H9 (cell line): ENCODE data around the gene PIGL. TPM values are rescaled to one million over a fixed set of nuclear protein-coding genes. Genes with fewer than 3 reads are reported as not detected.

Experiments used
- DNase-seq: peaks from one replicate; pipeline ENCODE4 v3.0.0-alpha.2; 2017
- H2AFZ ChIP-seq: one replicate; pipeline ENCODE4 v1.6.1; 2013; ENCODE audit warnings: mild to moderate bottlenecking, low read length, control low read depth, moderate library complexity
- H2AK5ac ChIP-seq: 2 replicates; pipeline ENCODE4 v1.6.1; 2013; ENCODE audit warnings: low read length, control low read depth, mixed read lengths; ENCODE audit not compliant: insufficient read length
- H2BK120ac ChIP-seq: one replicate; pipeline ENCODE4 v1.6.1; 2013; ENCODE audit warnings: low read depth, mild to moderate bottlenecking, low read length, control low read depth, inconsistent platforms; ENCODE audit not compliant: poor library complexity, severe bottlenecking
- H2BK12ac ChIP-seq: 2 replicates; pipeline ENCODE4 v1.6.1; 2013; ENCODE audit warnings: low read length, control low read depth, mixed read lengths, low read depth; ENCODE audit not compliant: insufficient read length
- H2BK15ac ChIP-seq: 2 replicates; pipeline ENCODE4 v1.6.1; 2013; ENCODE audit warnings: low read depth, low read length, control low read depth
- H2BK20ac ChIP-seq: one replicate; pipeline ENCODE4 v1.6.1; 2013; ENCODE audit warnings: low read depth, mild to moderate bottlenecking, low read length, control low read depth, inconsistent platforms; ENCODE audit not compliant: poor library complexity, severe bottlenecking
- H2BK5ac ChIP-seq: 2 replicates; pipeline ENCODE4 v1.6.1; 2013; ENCODE audit warnings: low read length, control low read depth, mixed read lengths; ENCODE audit not compliant: insufficient read length
- H3K14ac ChIP-seq: 2 replicates; pipeline ENCODE4 v1.6.1; 2013; ENCODE audit warnings: low read length, control low read depth; ENCODE audit not compliant: insufficient read depth
- H3K18ac ChIP-seq: 2 replicates; pipeline ENCODE4 v1.6.1; 2013; ENCODE audit warnings: low read depth, mild to moderate bottlenecking, mixed read lengths, low read length, control low read depth; ENCODE audit not compliant: insufficient read length
- H3K23ac ChIP-seq: 2 replicates; pipeline ENCODE4 v1.6.1; 2013; ENCODE audit warnings: low read length, control low read depth, mixed read lengths, low read depth; ENCODE audit not compliant: insufficient read length
- H3K23me2 ChIP-seq: 2 replicates; pipeline ENCODE4 v1.6.1; 2013; ENCODE audit warnings: low read depth, mild to moderate bottlenecking, mixed read lengths, low read length, control low read depth; ENCODE audit not compliant: insufficient read length, poor library complexity, severe bottlenecking
- H3K27ac ChIP-seq: 2 replicates; pipeline ENCODE4 v1.5.1; 2013; ENCODE audit warnings: low read length, control low read depth, mixed read lengths, low read depth; ENCODE audit not compliant: insufficient read length
- H3K27me3 ChIP-seq: 2 replicates; pipeline ENCODE4 v1.6.1; 2013; ENCODE audit warnings: low read length, control low read depth, inconsistent platforms; ENCODE audit not compliant: insufficient read depth
- H3K4ac ChIP-seq: 2 replicates; pipeline ENCODE4 v1.6.1; 2013; ENCODE audit warnings: low read depth, mild to moderate bottlenecking, control low read depth, inconsistent platforms, low read length, moderate library complexity
- H3K4me1 ChIP-seq: 2 replicates; pipeline ENCODE4 v1.6.1; 2013; ENCODE audit warnings: low read length, control low read depth, inconsistent platforms; ENCODE audit not compliant: insufficient read depth
- H3K4me2 ChIP-seq: 2 replicates; pipeline ENCODE4 v1.6.1; 2013; ENCODE audit warnings: low read length, control low read depth, mixed read lengths; ENCODE audit not compliant: insufficient read length, insufficient read depth
- H3K56ac ChIP-seq: 2 replicates; pipeline ENCODE4 v1.6.1; 2013; ENCODE audit warnings: low read depth, mild to moderate bottlenecking, mixed read lengths, low read length, control low read depth; ENCODE audit not compliant: insufficient read length
- H3K79me1 ChIP-seq: 2 replicates; pipeline ENCODE4 v1.6.1; 2013; ENCODE audit warnings: low read depth, mild to moderate bottlenecking, moderate library complexity, low read length, control low read depth, inconsistent platforms; ENCODE audit not compliant: insufficient read depth, poor library complexity, severe bottlenecking
- H3K79me2 ChIP-seq: 2 replicates; pipeline ENCODE4 v1.6.1; 2013; ENCODE audit warnings: low read length, control low read depth, inconsistent platforms; ENCODE audit not compliant: insufficient read depth
- H3K9ac ChIP-seq: 2 replicates; pipeline ENCODE4 v1.6.1; 2013; ENCODE audit warnings: low read length, control low read depth, mixed read lengths; ENCODE audit not compliant: insufficient read length; ENCODE audit errors: extremely low read depth
- H3K9me3 ChIP-seq: one replicate; pipeline ENCODE4 v1.6.1; 2013; ENCODE audit warnings: low read depth, low read length, inconsistent platforms; ENCODE audit not compliant: control insufficient read depth
- H3T11ph ChIP-seq: one replicate; pipeline ENCODE4 v1.6.1; 2013; ENCODE audit warnings: mild to moderate bottlenecking, low read length, control low read depth, inconsistent platforms
- H4K20me1 ChIP-seq: one replicate; pipeline ENCODE4 v1.6.1; 2013; ENCODE audit not compliant: control insufficient read depth, insufficient read length, insufficient read depth
- H4K5ac ChIP-seq: 2 replicates; pipeline ENCODE4 v1.6.1; 2013; ENCODE audit warnings: low read depth, mild to moderate bottlenecking, mixed read lengths, low read length, control low read depth; ENCODE audit not compliant: insufficient read length
- H4K8ac ChIP-seq: replicated peaks from 2 replicates; pipeline ENCODE4 v1.6.1; 2013; ENCODE audit warnings: low read length, control low read depth, mixed read lengths, low read depth; ENCODE audit not compliant: insufficient read length
- H4K91ac ChIP-seq: 2 replicates; pipeline ENCODE4 v1.6.1; 2013; ENCODE audit warnings: low read depth, mild to moderate bottlenecking, moderate library complexity, mixed read lengths, low read length, control low read depth; ENCODE audit not compliant: insufficient read length
- H3K27ac Mint-ChIP-seq, 3 experiments: 2 replicates in 2 of 3; 3 replicates in 1 of 3; pipeline ENCODE4 v1.8.0; 2020 to 2021; ENCODE audit warnings: mixed read lengths in 3 of 3, mild to moderate bottlenecking in 1 of 3, moderate library complexity in 1 of 3
- H3K27me3 Mint-ChIP-seq: 2 replicates; pipeline ENCODE4 v1.8.0; 2021; ENCODE audit warnings: low read depth, mild to moderate bottlenecking, moderate library complexity, mixed read lengths
- H3K36me3 Mint-ChIP-seq, 3 experiments: 2 replicates in 2 of 3; 3 replicates in 1 of 3; pipeline ENCODE4 v1.8.0; 2020 to 2021; ENCODE audit warnings: low read depth in 3 of 3, mixed read lengths in 3 of 3; ENCODE audit not compliant: insufficient read depth in 1 of 3
- H3K4me1 Mint-ChIP-seq, 2 experiments: 2 replicates each; pipeline ENCODE4 v1.8.0; 2020; ENCODE audit warnings: mixed read lengths in 2 of 2
- H3K4me3 Mint-ChIP-seq, 2 experiments: 2 replicates in 1 of 2; 3 replicates in 1 of 2; pipeline ENCODE4 v1.8.0; 2020 to 2021; ENCODE audit warnings: mild to moderate bottlenecking in 2 of 2, mixed read lengths in 2 of 2, moderate library complexity in 1 of 2
- H3K9me3 Mint-ChIP-seq, 2 experiments: 2 replicates in 1 of 2; 3 replicates in 1 of 2; pipeline ENCODE4 v1.8.0; 2020; ENCODE audit warnings: mild to moderate bottlenecking in 2 of 2, mixed read lengths in 2 of 2, moderate library complexity in 1 of 2
- WGBS: extraction: QIAGEN DNeasy Blood & Tissue Kit; methylation state at CpG from one replicate; pipeline ENCODE4 v1.1.7; 2013; ENCODE audit warnings: missing lambda C conversion rate, low lambda C conversion rate, mixed read lengths; ENCODE audit not compliant: insufficient read length; ENCODE audit errors: extremely low coverage; 5-methylcytosine and 5-hydroxymethylcytosine counted together
- total RNA-seq: library from RNA; stranded (reverse); gene quantifications from 2 replicates; pipeline ENCODE4 v1.2.1, GENCODE V29; 2021
- TF ChIP-seq, protein P1 (sequence below): fragments of 200-600 bp; sonication (generic); conservative IDR thresholded peaks from 3 replicates; pipeline ENCODE4 v1.8.0; 2021; ENCODE audit warnings: antibody characterized with exemption, mild to moderate bottlenecking

The PIGL gene
- total RNA-seq, 1 experiment from 2014 or later, result 21.6 TPM

- Histone ChIP-seq H3K23me2 (no peaks in the 10 kb centered on the region), H2BK12ac (no peak overlapping the region), H2AFZ (no peak overlapping the region), H4K5ac (no peak overlapping the region), H4K8ac (no peak overlapping the region), H4K20me1 (no peaks in the 10 kb centered on the region), H2BK120ac (no peak overlapping the region), H3K79me1 (no peaks in the 10 kb centered on the region), H3K27ac (no peak overlapping the region), H3K4me2 (no peak overlapping the region), H2AK5ac (no peak overlapping the region), H3K9ac (no peak overlapping the region), H3K14ac (no peak overlapping the region), H3K23ac (no peak overlapping the region), H3K18ac (no peak overlapping the region), H3K27me3 (no peaks in the 10 kb centered on the region), H2BK20ac (no peak overlapping the region), H2BK5ac (no peak overlapping the region), H3K79me2 (no peaks in the 10 kb centered on the region), H3K4ac (no peak overlapping the region), H3K9me3 (no peaks in the 10 kb centered on the region), H4K91ac (no peak overlapping the region), H2BK15ac (no peak overlapping the region), H3K4me1 (peaks cover 7% of the 10 kb centered on the region), H3T11ph (no peak overlapping the region), H3K56ac (no peak overlapping the region)
- H3K27me3 Mint-ChIP-seq, result no peaks in the 10 kb centered on the region
- H3K4me3 Mint-ChIP-seq, result no peak overlapping the region
- H3K9me3 Mint-ChIP-seq, result no peaks in the 10 kb centered on the region; a peak in 1 of 5 replicates
- no peak overlapping the region for H3K27ac Mint-ChIP-seq
- WGBS, result no CpG with 5 or more reads among the region's 1 CpG
- no peak for DNase-seq
- H3K4me1 Mint-ChIP-seq, result peaks cover 13 to 16% of the 10 kb centered on the region in 2 experiments
- TF ChIP-seq, protein P1, sequence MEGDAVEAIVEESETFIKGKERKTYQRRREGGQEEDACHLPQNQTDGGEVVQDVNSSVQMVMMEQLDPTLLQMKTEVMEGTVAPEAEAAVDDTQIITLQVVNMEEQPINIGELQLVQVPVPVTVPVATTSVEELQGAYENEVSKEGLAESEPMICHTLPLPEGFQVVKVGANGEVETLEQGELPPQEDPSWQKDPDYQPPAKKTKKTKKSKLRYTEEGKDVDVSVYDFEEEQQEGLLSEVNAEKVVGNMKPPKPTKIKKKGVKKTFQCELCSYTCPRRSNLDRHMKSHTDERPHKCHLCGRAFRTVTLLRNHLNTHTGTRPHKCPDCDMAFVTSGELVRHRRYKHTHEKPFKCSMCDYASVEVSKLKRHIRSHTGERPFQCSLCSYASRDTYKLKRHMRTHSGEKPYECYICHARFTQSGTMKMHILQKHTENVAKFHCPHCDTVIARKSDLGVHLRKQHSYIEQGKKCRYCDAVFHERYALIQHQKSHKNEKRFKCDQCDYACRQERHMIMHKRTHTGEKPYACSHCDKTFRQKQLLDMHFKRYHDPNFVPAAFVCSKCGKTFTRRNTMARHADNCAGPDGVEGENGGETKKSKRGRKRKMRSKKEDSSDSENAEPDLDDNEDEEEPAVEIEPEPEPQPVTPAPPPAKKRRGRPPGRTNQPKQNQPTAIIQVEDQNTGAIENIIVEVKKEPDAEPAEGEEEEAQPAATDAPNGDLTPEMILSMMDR, result no peak
- peaks cover 3 to 16% (median 16%) of the 10 kb centered on the region in 3 experiments; a peak in 6 of 7 replicates for H3K36me3 Mint-ChIP-seq
Observed at GRCh38 chr17:16251556-16251955, 34.5 kb downstream of the PIGL start.
